ENCODE data around the gene UBE2D4. TPM values are rescaled to one million over a fixed set of nuclear protein-coding genes. Genes with fewer than 3 reads are reported as not detected.

Gene UBE2D4
- total RNA-seq: 4.9 and 13.4 TPM in 2 replicates

GRCh38 chr7:43925984-43926797 lies at the start of gene UBE2D4:
TSS of gene UBE2D4 (plus strand) at chr7:43926436. CDS start at chr7:43926533, 97 bp downstream.

GRCh38 chr7:43906331-43907010 lies 19.8 kb upstream of the UBE2D4 start, which contains the start of gene URGCP:
TSS of gene URGCP (minus strand) at chr7:43906596. CDS start at chr7:43906575, 21 bp downstream.

GRCh38 chr7:43997532-43997931 lies 71.3 kb downstream of the UBE2D4 start, which contains the start of gene SPDYE1:
TSS of gene SPDYE1 (plus strand) at chr7:43997897. CDS start at chr7:43999950, 2,053 bp downstream.

Other genes starting within 250 kb of the UBE2D4 start
- gene COA1, start 196.9 kb upstream of the UBE2D4 start, total RNA-seq: 40.4 and 70.5 TPM in 2 replicates
- 57.1 and 76.1 TPM in 2 replicates for gene BLVRA, start 167.8 kb upstream of the UBE2D4 start, total RNA-seq
- 165 and 214 TPM in 2 replicates for gene MRPS24, start 56.9 kb upstream of the UBE2D4 start, total RNA-seq
- 23.0 and 27.4 TPM in 2 replicates for gene URGCP, start 19.8 kb upstream of the UBE2D4 start, total RNA-seq
- gene SPDYE1, start 71.5 kb downstream of the UBE2D4 start, total RNA-seq: not detected in 2 replicates
- 152 and 167 TPM in 2 replicates for gene DBNL, start 118.3 kb downstream of the UBE2D4 start, total RNA-seq
- not detected in 2 replicates for gene PGAM2, start 139.1 kb downstream of the UBE2D4 start, total RNA-seq
- 9.3 and 11.4 TPM in 2 replicates for gene POLM, start 156.1 kb downstream of the UBE2D4 start, total RNA-seq
- 6.6 and 9.7 TPM in 2 replicates for gene AEBP1, start 177.9 kb downstream of the UBE2D4 start, total RNA-seq
- gene POLD2, start 197.1 kb downstream of the UBE2D4 start, total RNA-seq: 90.9 and 146 TPM in 2 replicates
- gene MYL7, start 214.9 kb downstream of the UBE2D4 start, total RNA-seq: not detected in 2 replicates

Measured in hair follicular keratinocyte (primary cell).